SJSA1 (cell line): ENCODE data around the gene ARHGAP26. TPM values are rescaled to one million over a fixed set of nuclear protein-coding genes. Genes with fewer than 3 reads are reported as not detected.

Experiments
- DNase-seq, 2 experiments: peaks; one replicate each; pipeline ENCODE4 v3.0.0-alpha.2; 2015 to 2020; ENCODE audit warnings: low spot score in 2 of 2, low read depth in 1 of 2
- H3K27ac ChIP-seq: fragments of 250-450 bp; sonication (Bioruptor Pico); 2 replicates; pipeline ENCODE4 v1.5.1; 2020; ENCODE audit warnings: mild to moderate bottlenecking, moderate library complexity
- H3K27me3 ChIP-seq: fragments of 250-450 bp; sonication (Bioruptor Pico); replicated peaks from 2 replicates; pipeline ENCODE4 v1.5.1; 2020; ENCODE audit warnings: mild to moderate bottlenecking, moderate library complexity
- H3K36me3 ChIP-seq: fragments of 250-450 bp; sonication (Bioruptor Pico); 2 replicates; pipeline ENCODE4 v1.5.1; 2020; ENCODE audit warnings: mild to moderate bottlenecking
- H3K4me1 ChIP-seq: fragments of 250-450 bp; sonication (Bioruptor Pico); replicated peaks from 2 replicates; pipeline ENCODE4 v1.6.1; 2021; ENCODE audit warnings: mild to moderate bottlenecking
- H3K4me3 ChIP-seq: fragments of 250-450 bp; sonication (Bioruptor Pico); 2 replicates; pipeline ENCODE4 v1.5.1; 2020; ENCODE audit warnings: mild to moderate bottlenecking
- H3K9me3 ChIP-seq: fragments of 250-450 bp; sonication (Bioruptor Pico); replicated peaks from 2 replicates; pipeline ENCODE4 v1.5.1; 2020; ENCODE audit warnings: mild to moderate bottlenecking
- total RNA-seq: library from RNA; depleted of rRNA; stranded (reverse); fragments of >200 nt; shearing (Covaris generic); gene quantifications from 2 replicates; pipeline ENCODE4 v1.2.3, GENCODE V29; 2014

Gene ARHGAP26
- total RNA-seq, 1 experiment from 2014 or later: 10.2 TPM

- Histone ChIP-seq H3K4me1 (peaks cover 13% of the 10 kb centered on the region), H3K27me3 (no peaks in the 10 kb centered on the region), H3K4me3 (no peak overlapping the region), H3K9me3 (no peaks in the 10 kb centered on the region), H3K27ac (no peak overlapping the region), H3K36me3 (no peaks in the 10 kb centered on the region)
- DNase-seq: no peak
These were observed 399.9 kb downstream of the ARHGAP26 start for GRCh38 chr5:143170104-143170503.

- Histone ChIP-seq H3K9me3 (no peaks in the 10 kb centered on the region), H3K27ac (no peak overlapping the region), H3K27me3 (no peaks in the 10 kb centered on the region), H3K36me3 (no peaks in the 10 kb centered on the region), H3K4me1 (peaks cover 14% of the 10 kb centered on the region), H3K4me3 (no peak overlapping the region)
- DNase-seq: no peak
These were observed 400.8 kb downstream of the ARHGAP26 start for GRCh38 chr5:143170977-143171376.

GRCh38 chr5:143172739-143173138 is 402.6 kb downstream of the ARHGAP26 start:
- Histone ChIP-seq H3K27ac (no peak overlapping the region), H3K27me3 (no peaks in the 10 kb centered on the region), H3K4me1 (peaks cover 19% of the 10 kb centered on the region), H3K9me3 (no peaks in the 10 kb centered on the region), H3K4me3 (no peak overlapping the region), H3K36me3 (no peaks in the 10 kb centered on the region)
- DNase-seq: no peak

- no peak overlapping the region for H3K4me3 ChIP-seq
- no peaks in the 10 kb centered on the region for H3K36me3 ChIP-seq
- no peaks in the 10 kb centered on the region for H3K27me3 ChIP-seq
These were observed 403.1 kb downstream of the ARHGAP26 start for GRCh38 chr5:143173139-143173889.

GRCh38 chr5:143174714-143175398 is 404.7 kb downstream of the ARHGAP26 start:
- H3K4me3 ChIP-seq: no peak overlapping the region
- no peaks in the 10 kb centered on the region for H3K9me3 ChIP-seq
- H3K27ac ChIP-seq: no peak overlapping the region
- DNase-seq: no peak
- no peaks in the 10 kb centered on the region for H3K36me3 ChIP-seq
- H3K27me3 ChIP-seq: no peaks in the 10 kb centered on the region
- peaks cover 17% of the 10 kb centered on the region for H3K4me1 ChIP-seq

More at GRCh38 chr5:143173139-143173889, 403.1 kb downstream of the ARHGAP26 start:
- no peaks in the 10 kb centered on the region for H3K9me3 ChIP-seq
- H3K27ac ChIP-seq: no peak overlapping the region
- DNase-seq: no peak
- peaks cover 17% of the 10 kb centered on the region for H3K4me1 ChIP-seq

- no peak overlapping the region for H3K27ac ChIP-seq
- H3K4me3 ChIP-seq: no peak overlapping the region
- H3K36me3 ChIP-seq: no peaks in the 10 kb centered on the region
- peaks cover 17% of the 10 kb centered on the region for H3K4me1 ChIP-seq
- no peak for DNase-seq
- H3K27me3 ChIP-seq: no peaks in the 10 kb centered on the region
- H3K9me3 ChIP-seq: no peaks in the 10 kb centered on the region
These were observed 405.9 kb downstream of the ARHGAP26 start for GRCh38 chr5:143176048-143176447.

- peak overlapping the region; percentile 68 for H3K27ac ChIP-seq
- H3K9me3 ChIP-seq: no peaks in the 10 kb centered on the region
- no peak overlapping the region for H3K4me3 ChIP-seq
- no peaks in the 10 kb centered on the region for H3K27me3 ChIP-seq
- peaks cover 22% of the 10 kb centered on the region for H3K4me1 ChIP-seq
- peak; percentile 84 to 94 for DNase-seq
- 0 out of 2 replicates have a peak, but pooled peaks cover under 1% of the 10 kb centered on the region for H3K36me3 ChIP-seq
These were observed 407.2 kb downstream of the ARHGAP26 start for GRCh38 chr5:143177263-143177983.

GRCh38 chr5:143179126-143179740 is 409.1 kb downstream of the ARHGAP26 start:
- no peak overlapping the region for H3K27ac ChIP-seq
- no peak for DNase-seq
- 0 out of 2 replicates have a peak, but pooled peaks cover 4% of the 10 kb centered on the region for H3K36me3 ChIP-seq
- peaks cover 33% of the 10 kb centered on the region for H3K4me1 ChIP-seq
- no peaks in the 10 kb centered on the region for H3K9me3 ChIP-seq
- no peaks in the 10 kb centered on the region for H3K27me3 ChIP-seq
- no peak overlapping the region for H3K4me3 ChIP-seq

- Histone ChIP-seq H3K36me3 (0 out of 2 replicates have a peak, but pooled peaks cover 4% of the 10 kb centered on the region), H3K9me3 (no peaks in the 10 kb centered on the region), H3K4me3 (no peak overlapping the region), H3K4me1 (peaks cover 34% of the 10 kb centered on the region), H3K27ac (no peak overlapping the region), H3K27me3 (no peaks in the 10 kb centered on the region)
- no peak for DNase-seq
These were observed 410.6 kb downstream of the ARHGAP26 start for GRCh38 chr5:143180751-143181150.

- Histone ChIP-seq H3K36me3 (0 out of 2 replicates have a peak, but pooled peaks cover 4% of the 10 kb centered on the region), H3K27ac (no peak overlapping the region), H3K9me3 (no peaks in the 10 kb centered on the region), H3K4me1 (peaks cover 34% of the 10 kb centered on the region), H3K27me3 (no peaks in the 10 kb centered on the region), H3K4me3 (no peak overlapping the region)
- no peak for DNase-seq
These were observed 411.0 kb downstream of the ARHGAP26 start for GRCh38 chr5:143181173-143181572.

- no peaks in the 10 kb centered on the region for H3K27me3 ChIP-seq
- 0 out of 2 replicates have a peak, but pooled peaks cover 4% of the 10 kb centered on the region for H3K36me3 ChIP-seq
- H3K9me3 ChIP-seq: no peaks in the 10 kb centered on the region
- no peak overlapping the region for H3K4me3 ChIP-seq
- peaks cover 28% of the 10 kb centered on the region for H3K4me1 ChIP-seq
- H3K27ac ChIP-seq: no peak overlapping the region
- no peak for DNase-seq
These were observed 411.9 kb downstream of the ARHGAP26 start for GRCh38 chr5:143182106-143182505.

GRCh38 chr5:143182901-143183820 is 413.0 kb downstream of the ARHGAP26 start:
- Histone ChIP-seq H3K27me3 (no peaks in the 10 kb centered on the region), H3K4me1 (peaks cover 21% of the 10 kb centered on the region), H3K4me3 (no peak overlapping the region), H3K9me3 (no peaks in the 10 kb centered on the region), H3K36me3 (0 out of 2 replicates have a peak, but pooled peaks cover 4% of the 10 kb centered on the region), H3K27ac (no peak overlapping the region)
- peak in 1 of 2 experiments; percentile 50 for DNase-seq
